HEK293T (cell line): Measurements from ENCODE around the gene CLASP1.

Experiments used
- ARNT ChIP-seq: fragments of 450-650 bp; IDR thresholded peaks from 2 replicates; pipeline ENCODE4 v1.6.1; 2017; ENCODE audit warnings: mild to moderate bottlenecking
- BHLHE40 ChIP-seq: fragments of 450-650 bp; IDR thresholded peaks from 2 replicates; pipeline ENCODE4 v1.6.1; 2016; ENCODE audit warnings: mild to moderate bottlenecking, moderate library complexity, borderline replicate concordance
- CTBP1 ChIP-seq: fragments of 450-650 bp; IDR thresholded peaks from 2 replicates; pipeline ENCODE4 v1.6.1; 2016; ENCODE audit warnings: borderline replicate concordance
- ELF4 ChIP-seq: fragments of 450-650 bp; IDR thresholded peaks from 2 replicates; pipeline ENCODE4 v1.6.1; 2017; ENCODE audit warnings: antibody characterized with exemption
- FOXA1 ChIP-seq: fragments of 450-650 bp; IDR thresholded peaks from 2 replicates; pipeline ENCODE4 v1.6.1; 2016; ENCODE audit warnings: mild to moderate bottlenecking
- FOXK2 ChIP-seq: fragments of 450-650 bp; IDR thresholded peaks from 2 replicates; pipeline ENCODE4 v1.6.1; 2016; ENCODE audit warnings: mild to moderate bottlenecking
- FOXM1 ChIP-seq: fragments of 450-650 bp; IDR thresholded peaks from 2 replicates; pipeline ENCODE4 v1.6.1; 2017; ENCODE audit warnings: mild to moderate bottlenecking, borderline replicate concordance
- HDGF ChIP-seq: fragments of 450-650 bp; IDR thresholded peaks from 2 replicates; pipeline ENCODE4 v1.6.1; 2017; ENCODE audit warnings: antibody characterized with exemption, borderline replicate concordance
- L3MBTL2 ChIP-seq: fragments of 450-650 bp; conservative IDR thresholded peaks from 2 replicates; pipeline ENCODE4 v1.6.1; 2016; ENCODE audit warnings: mild to moderate bottlenecking
- LEF1 ChIP-seq: fragments of 450-650 bp; IDR thresholded peaks from 2 replicates; pipeline ENCODE4 v1.6.1; 2017; ENCODE audit warnings: mild to moderate bottlenecking, borderline replicate concordance
- PKNOX1 ChIP-seq: fragments of 450-650 bp; IDR thresholded peaks from 2 replicates; pipeline ENCODE4 v1.6.1; 2016
- SP1 ChIP-seq: fragments of 450-650 bp; IDR thresholded peaks from 2 replicates; pipeline ENCODE4 v1.6.1; 2017
- SUZ12 ChIP-seq: fragments of 450-650 bp; IDR thresholded peaks from 2 replicates; pipeline ENCODE4 v1.6.1; 2016; ENCODE audit warnings: mild to moderate bottlenecking
- TARDBP ChIP-seq: fragments of 450-650 bp; IDR thresholded peaks from 2 replicates; pipeline ENCODE4 v1.6.1; 2016

GRCh38 chr2:121335294-121336290 lies 313.7 kb downstream of the CLASP1 start:
- no peak for TF ChIP-seq ARNT
- TF ChIP-seq BHLHE40 = no peak
- TF ChIP-seq HDGF = no peak
- TF ChIP-seq ELF4 = no peak
- TF ChIP-seq SP1 = no peak
- no peak for TF ChIP-seq SUZ12
- TF ChIP-seq FOXM1 = no peak
- TF ChIP-seq PKNOX1 = no peak
- TF ChIP-seq TARDBP = no peak
- TF ChIP-seq FOXK2 = no peak
- TF ChIP-seq CTBP1 = no peak
- no peak for TF ChIP-seq LEF1
- no peak for TF ChIP-seq FOXA1
- TF ChIP-seq L3MBTL2 = no peak
